ENCODE measurements around the gene DLG1.

DLG1 gene

GRCh38 chr3:197010556-197011351, 287.7 kb downstream of the DLG1 start:
- no peak for DNase-seq

- no peak for DNase-seq
Observed at GRCh38 chr3:197009532-197010019, 288.8 kb downstream of the DLG1 start.

GRCh38 chr3:197008436-197009209, 289.8 kb downstream of the DLG1 start:
- DNase-seq: no peak

- DNase-seq: no peak
Observed at GRCh38 chr3:197007953-197008352, 290.5 kb downstream of the DLG1 start.

- DNase-seq: no peak
Observed at GRCh38 chr3:197007296-197007940, 291.0 kb downstream of the DLG1 start.

GRCh38 chr3:197006860-197007259, 291.6 kb downstream of the DLG1 start:
- DNase-seq: no peak

- DNase-seq: no peak
Observed at GRCh38 chr3:197006446-197006845, 292.0 kb downstream of the DLG1 start.

- peak; percentile 14 for DNase-seq
Observed at GRCh38 chr3:197003461-197004385, 294.7 kb downstream of the DLG1 start.

GRCh38 chr3:197002701-197003454, 295.5 kb downstream of the DLG1 start:
- peak; percentile 90 for DNase-seq

- DNase-seq: peak; percentile 36
Observed at GRCh38 chr3:197001972-197002700, 296.3 kb downstream of the DLG1 start.

GRCh38 chr3:197001106-197001971, 297.1 kb downstream of the DLG1 start:
- no peak for DNase-seq

GRCh38 chr3:197000211-197000610, 298.2 kb downstream of the DLG1 start:
- peak; percentile 55 for DNase-seq

- DNase-seq: no peak
Observed at GRCh38 chr3:196998966-196999760, 299.2 kb downstream of the DLG1 start.

GRCh38 chr3:196997311-196997710, 301.1 kb downstream of the DLG1 start:
- DNase-seq: no peak

- no peak for DNase-seq
Observed at GRCh38 chr3:196996454-196997265, 301.8 kb downstream of the DLG1 start.

GRCh38 chr3:196995646-196996355, 302.6 kb downstream of the DLG1 start:
- DNase-seq: no peak

- no peak for DNase-seq
Observed at GRCh38 chr3:196995027-196995426, 303.4 kb downstream of the DLG1 start.
